GM21717 (cell line): Measurements from ENCODE around the gene DOCK7.
"Not testable (repeated sequence)": the region's sequence is repeated elsewhere in the genome, so short reads cannot be mapped to it uniquely, and the experiment has no call there.

Experiments
- ATAC-seq: cut with Tn5 transposase; IDR thresholded peaks from one replicate; pipeline ENCODE4 v1.9.1; 2021; ENCODE audit warnings: mild to moderate bottlenecking, moderate library complexity; ENCODE audit not compliant: unreplicated experiment

DOCK7 gene

DNA sequence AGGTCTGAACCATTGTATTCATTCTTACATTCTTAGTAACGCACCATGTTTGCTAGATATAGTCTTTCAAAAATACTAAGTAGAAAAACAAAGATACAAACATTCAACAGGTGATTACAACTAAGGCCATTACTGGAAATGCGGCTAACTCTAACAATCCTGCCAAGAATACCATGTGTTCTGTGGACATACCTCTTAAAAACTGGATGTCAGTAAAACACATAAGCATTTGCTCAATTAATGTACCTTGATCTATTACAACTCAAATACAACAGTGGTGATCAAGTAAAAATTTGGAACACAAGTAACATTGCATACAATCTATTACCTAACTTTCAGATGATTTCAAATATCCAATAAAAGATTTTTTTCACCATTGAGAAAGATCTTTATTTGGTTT, 75.4 kb downstream of the DOCK7 start:
- no peak for ATAC-seq

GRCh38 chr1:62610588-62610987, 77.6 kb downstream of the DOCK7 start:
- not testable (repeated sequence) for ATAC-seq

DNA sequence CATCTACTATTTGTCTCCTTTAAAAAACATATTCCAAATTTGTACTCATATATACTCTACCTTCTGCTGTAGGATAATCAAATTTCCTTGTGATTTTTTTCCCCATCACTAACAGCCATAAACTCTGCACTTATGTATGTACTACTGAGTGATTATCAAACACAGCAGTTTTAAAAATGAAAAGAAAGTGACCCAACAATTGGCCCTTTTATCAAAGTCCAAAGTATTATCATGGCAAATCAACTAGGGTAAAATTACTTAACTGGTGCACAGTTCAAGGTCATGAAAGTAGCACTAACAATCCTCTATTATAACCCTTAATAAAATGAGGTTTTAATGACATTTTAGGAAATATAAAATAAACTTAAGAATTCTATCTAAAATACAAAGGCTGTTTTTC, 79.3 kb downstream of the DOCK7 start:
- no peak for ATAC-seq

DNA sequence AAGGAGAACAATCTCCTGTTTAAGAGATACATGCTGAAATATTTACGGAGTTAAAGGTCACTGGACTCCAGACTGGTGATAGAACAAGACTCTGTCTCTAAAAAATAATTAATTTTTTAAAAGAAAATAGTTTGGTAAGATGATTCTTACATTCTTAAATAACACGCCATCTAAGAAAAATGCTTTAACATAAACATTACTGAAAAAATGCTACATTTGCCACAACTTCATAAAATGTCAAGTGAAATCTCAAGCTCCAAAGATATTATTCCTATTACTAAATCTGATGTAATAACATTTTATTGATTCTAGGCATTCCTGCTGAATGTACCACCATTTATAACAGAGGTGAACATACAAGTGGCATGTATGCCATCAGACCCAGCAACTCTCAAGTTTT, 86.7 kb downstream of the DOCK7 start:
- ATAC-seq, result no peak

DNA sequence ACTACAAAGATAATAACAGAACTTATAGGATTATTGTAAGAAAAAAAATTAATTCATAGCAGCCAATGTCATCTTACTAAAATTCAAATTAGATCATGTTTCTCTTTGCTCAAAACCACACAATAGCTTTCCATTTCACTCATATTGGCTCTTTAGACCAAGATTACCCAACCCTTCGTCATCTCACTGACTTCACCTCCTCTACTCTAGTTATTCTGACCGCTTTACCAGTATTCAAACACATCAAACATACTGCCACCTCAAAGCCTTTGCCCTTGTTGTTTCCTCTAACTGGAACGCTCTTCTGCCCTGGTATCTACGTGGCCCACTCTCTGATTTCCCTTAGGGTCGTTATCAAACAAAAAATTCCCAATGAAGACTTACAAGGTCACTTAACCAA, 89.1 kb downstream of the DOCK7 start:
- ATAC-seq, result no peak

DNA sequence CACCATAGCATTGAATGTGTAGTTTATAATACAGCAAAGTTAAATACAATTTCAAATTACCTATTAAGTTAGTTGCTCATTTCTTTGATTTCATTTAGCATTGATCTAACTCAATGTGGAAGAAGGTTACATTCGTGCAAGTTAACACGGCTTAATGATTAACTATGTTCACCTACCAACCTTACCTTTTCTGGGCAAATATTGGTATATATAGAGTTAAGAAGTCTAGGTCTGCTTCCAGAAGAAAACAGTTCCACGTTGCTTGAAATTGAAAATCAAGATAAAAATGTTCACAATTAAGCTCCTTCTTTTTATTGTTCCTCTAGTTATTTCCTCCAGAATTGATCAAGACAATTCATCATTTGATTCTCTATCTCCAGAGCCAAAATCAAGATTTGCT, 90.9 kb downstream of the DOCK7 start, which contains the start of gene ANGPTL3:
Gene ANGPTL3 (plus strand): TSS at position 240 of the 400 bp plus-strand sequence. CDS start 47 bp downstream, at position 287.
- ATAC-seq, result no peak

- no peak for ATAC-seq
These were observed 92.5 kb downstream of the DOCK7 start for GRCh38 chr1:62595647-62596046.

DNA sequence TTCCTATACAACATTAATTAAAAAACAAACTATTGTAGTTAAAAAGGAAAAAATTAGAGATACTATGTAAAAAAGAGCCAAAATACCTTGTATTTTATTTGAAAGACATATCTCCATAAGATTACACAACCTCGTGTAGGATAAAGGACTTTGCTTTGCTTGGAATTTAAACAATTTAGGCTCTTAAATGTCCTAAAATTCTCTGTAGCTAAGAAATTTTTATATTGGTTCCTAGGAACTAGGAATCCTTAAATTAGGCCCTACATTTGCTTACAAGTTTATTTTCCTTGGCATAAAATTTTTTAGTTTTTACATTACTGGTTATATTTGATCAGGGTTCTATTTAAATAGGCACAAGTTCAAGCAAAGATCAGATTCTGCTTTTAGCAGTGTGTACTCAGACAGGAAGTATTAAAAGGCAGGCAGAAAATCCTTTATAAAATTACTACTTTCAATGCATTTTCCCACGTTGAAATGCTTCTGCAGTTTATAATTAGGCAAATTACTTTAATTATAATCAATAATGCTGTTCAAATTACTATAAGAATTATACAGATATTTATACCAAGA, 94.3 kb downstream of the DOCK7 start:
- no peak for ATAC-seq

GRCh38 chr1:62590970-62591368, 97.2 kb downstream of the DOCK7 start:
- ATAC-seq, result no peak

DNA sequence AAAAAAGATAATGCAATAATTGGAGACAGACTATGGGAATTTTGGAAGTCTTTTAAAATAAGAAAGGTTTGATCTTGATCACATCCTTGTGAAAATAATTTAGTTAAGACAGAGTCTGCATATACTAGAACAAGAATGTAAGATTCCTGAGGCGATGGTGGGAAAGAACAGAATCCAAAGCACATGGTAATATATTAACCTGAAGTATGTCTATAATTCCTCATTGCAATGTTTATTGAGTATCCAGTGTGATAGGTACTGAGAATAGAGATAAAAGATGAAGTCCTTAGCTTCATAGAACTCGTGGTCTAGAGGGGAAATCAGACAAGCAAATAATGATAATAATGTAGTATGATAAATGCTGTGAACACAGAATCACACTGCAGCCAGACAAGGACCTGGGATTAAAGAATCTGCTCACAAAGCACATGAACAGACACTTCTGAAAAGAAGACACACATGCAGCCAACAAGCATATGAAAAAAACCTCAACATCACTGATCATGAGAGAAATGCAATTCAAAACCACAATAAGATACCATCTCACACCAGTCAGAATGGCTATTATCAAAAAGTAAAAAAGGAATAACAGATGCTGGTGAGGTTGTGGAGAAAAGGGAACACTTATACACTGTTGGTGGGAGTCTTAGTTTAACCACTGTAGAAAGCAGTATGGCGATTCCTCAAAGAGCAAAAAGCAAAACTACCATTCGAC, 97.8 kb downstream of the DOCK7 start:
- ATAC-seq, result no peak

- ATAC-seq, result no peak
These were observed 98.9 kb downstream of the DOCK7 start for GRCh38 chr1:62589321-62589720.

DNA sequence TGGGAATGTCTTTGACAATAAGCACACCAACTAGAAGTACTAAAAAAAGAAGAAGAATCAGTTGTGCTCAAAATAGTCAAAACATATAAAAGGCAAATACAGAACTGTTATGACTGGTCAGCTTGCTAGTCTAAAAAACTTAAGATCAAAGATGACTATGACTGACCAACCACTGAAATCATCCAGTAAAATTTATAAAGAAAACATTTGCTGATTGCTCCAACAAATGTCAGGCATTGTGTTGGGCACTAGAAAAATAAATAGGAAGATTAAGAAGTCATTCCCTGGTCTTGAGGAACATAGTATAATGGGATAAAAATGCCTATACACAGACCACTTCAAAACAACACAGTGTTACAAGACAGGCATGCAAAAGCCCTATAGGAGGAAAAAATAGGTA, 100.2 kb downstream of the DOCK7 start:
- no peak for ATAC-seq

DNA sequence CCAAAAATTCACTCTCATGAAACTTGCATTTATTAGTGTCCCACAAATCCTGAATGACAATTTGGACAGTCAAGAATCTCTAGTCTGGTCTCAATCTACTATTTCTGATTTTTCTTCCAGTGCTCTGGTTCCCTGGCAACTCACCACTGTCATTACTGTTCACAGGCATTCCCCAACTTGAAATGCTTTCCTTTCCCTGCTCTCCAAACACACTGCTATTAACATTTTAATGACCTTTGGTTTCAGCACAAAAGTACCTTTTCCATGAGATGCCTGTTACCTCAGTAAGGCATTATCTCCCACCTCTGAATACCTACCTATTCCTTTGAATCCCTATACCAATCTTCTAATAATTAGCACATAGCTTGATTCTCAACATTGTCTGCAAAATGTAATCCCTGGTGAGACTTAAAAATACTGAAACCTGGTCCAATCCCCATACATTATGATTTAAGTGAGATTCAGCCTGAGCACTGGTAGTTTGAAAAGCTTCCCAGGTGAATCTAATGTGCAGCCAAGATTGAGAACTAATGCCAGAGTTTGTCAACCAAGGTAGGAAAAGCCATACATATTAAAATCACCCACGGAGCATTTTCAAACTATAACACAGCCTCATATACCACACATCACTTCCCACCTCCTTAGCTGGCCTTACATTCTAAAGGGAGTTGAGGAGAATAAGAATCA, 102.6 kb downstream of the DOCK7 start:
- ATAC-seq, result no peak

DNA sequence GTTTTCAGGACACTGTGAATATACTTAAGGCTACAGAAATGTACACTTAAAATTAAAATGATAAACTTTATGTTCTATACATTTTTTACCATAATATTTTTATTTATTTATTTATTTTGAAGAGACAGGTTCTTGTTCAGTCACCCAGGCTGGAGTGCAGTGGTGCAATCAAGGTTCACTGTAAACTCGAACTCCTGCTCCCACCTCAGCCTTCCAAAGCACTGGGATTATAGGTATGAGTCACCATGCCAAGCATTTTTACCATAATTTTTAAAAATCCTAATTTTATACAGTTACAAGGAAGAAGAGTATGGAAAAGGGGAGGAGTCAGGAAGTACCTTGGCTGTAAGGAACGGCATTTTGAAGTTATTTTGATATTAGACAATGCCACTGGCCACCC, 114.5 kb downstream of the DOCK7 start:
- no peak for ATAC-seq

GRCh38 chr1:62572476-62572875, 115.7 kb downstream of the DOCK7 start:
- no peak for ATAC-seq

- not testable (repeated sequence) for ATAC-seq
These were observed 116.7 kb downstream of the DOCK7 start for GRCh38 chr1:62571517-62571916.

GRCh38 chr1:62567926-62568325, 120.3 kb downstream of the DOCK7 start:
- not testable (repeated sequence) for ATAC-seq

DNA sequence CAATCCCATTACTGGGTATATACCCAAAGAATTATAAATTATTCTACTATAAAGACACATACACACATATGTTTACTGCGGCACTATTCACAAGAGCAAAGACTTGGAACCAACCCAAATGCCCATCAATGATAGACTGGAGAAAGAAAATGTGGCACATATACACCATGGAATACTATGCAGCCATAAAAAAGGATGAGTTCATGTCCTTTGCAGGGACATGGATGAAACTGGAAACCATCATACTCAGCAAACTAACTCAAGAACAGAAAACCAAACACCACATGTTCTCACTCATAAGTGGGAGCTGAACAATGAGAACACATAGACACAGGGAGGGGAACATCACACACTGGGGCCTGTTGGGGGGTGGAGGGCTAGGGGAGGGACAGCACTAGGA, 121.0 kb downstream of the DOCK7 start:
- ATAC-seq, result not testable (repeated sequence)

DNA sequence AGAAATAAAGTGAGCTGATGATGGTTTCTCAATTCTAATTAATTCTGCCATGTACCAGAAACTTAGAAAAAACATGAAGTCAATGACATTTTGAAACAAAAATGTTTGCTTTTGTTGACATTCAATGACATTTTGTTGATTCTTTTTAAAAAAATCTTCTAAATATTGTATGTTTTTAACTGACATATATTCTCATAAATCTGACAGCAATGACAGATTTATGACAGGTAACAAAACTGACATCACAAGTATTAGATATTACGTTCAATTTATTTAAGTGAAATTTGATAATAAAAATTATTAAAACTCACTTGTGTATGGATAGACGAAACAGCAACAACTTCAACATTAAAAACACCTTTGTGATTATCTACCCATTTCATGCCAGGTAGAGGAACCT, 126.9 kb downstream of the DOCK7 start:
- ATAC-seq, result no peak

GRCh38 chr1:62544570-62544969, 143.6 kb downstream of the DOCK7 start:
- no peak for ATAC-seq

- no peak for ATAC-seq
These were observed 147.1 kb downstream of the DOCK7 start for GRCh38 chr1:62541048-62541447.

GRCh38 chr1:62539028-62539447, 149.1 kb downstream of the DOCK7 start:
- no peak for ATAC-seq
